ENCODE results near the gene CELSR3. TPM values are rescaled to one million over a fixed set of nuclear protein-coding genes. Genes with fewer than 3 reads are reported as not detected.
A peak's percentile ranks its signal among the peaks of the same experiment; 100 is the strongest.

CELSR3 gene
- total and polyA plus RNA-seq, 4 donors, result 6.0 to 26.1 (median 18.0) TPM

DNA sequence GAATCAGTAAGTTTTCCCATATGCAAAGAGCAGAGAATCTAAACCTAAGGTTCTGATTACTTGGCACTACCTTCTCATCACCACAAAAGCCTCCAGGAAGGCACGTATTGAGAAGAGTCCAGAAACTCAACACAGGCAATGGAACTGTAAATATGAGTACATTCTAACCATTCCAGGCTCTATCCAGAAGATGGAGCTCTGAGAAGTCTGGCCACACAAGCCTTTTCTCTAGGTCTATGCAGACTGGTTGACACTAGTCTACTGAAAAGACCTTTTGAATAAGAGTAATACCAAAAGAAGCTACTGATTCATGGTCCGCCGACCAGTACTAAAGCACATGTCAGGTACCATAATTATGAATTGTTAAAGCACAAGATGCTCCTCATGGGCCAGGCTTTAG is 35.3 kb upstream of the CELSR3 start:
- no CpG with 5 or more reads among the region's 3 CpGs for WGBS (ENCODE audit: insufficient coverage)
- H3K4me3 ChIP-seq (ENCODE audit: low read depth, low read length), result no peak overlapping the region
- no peaks in the 10 kb centered on the region for H3K9me3 ChIP-seq (ENCODE audit: control insufficient read depth, insufficient read depth, low read length)
- H3K27ac ChIP-seq (ENCODE audit: low read depth, low read length), result no peak overlapping the region
- peaks cover 32% of the 10 kb centered on the region for H3K4me1 ChIP-seq (ENCODE audit: control insufficient read depth, insufficient read depth, low read length)
- H3K36me3 ChIP-seq (ENCODE audit: control insufficient read depth, insufficient read depth, low read length), result peaks cover 44% of the 10 kb centered on the region
- no peaks in the 10 kb centered on the region for H3K27me3 ChIP-seq (ENCODE audit: control insufficient read depth, insufficient read depth, low read length)
- no peak for DNase-seq (ENCODE audit: low read depth in 4 of 6, low spot score in 6 of 6)

DNA sequence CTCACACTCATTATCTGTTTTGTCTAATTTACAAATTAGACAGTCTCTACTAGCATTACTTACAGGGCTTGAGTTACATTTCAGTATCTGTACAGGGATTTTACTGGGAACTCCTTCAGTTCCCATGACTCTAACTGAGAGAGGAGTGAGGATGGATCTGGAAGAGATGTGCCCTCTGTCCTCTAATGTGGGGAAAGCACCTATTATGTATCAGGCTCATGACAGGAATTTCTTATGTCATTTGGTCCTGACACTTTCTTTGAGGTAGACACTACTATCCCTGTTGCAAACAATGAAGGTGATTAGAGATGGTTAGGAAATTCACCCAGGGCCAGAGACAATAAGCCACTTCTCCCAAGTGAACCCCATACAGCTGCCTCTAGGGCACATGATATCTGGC is 33.9 kb upstream of the CELSR3 start:
- H3K36me3 ChIP-seq (ENCODE audit: control insufficient read depth, insufficient read depth, low read length), result peaks cover 56% of the 10 kb centered on the region
- no peak for DNase-seq (ENCODE audit: low read depth in 4 of 6, low spot score in 6 of 6)
- no peak overlapping the region for H3K4me3 ChIP-seq (ENCODE audit: low read depth, low read length)
- no peak overlapping the region for H3K27ac ChIP-seq (ENCODE audit: low read depth, low read length)
- no peaks in the 10 kb centered on the region for H3K9me3 ChIP-seq (ENCODE audit: control insufficient read depth, insufficient read depth, low read length)
- peaks cover 32% of the 10 kb centered on the region for H3K4me1 ChIP-seq (ENCODE audit: control insufficient read depth, insufficient read depth, low read length)
- no peaks in the 10 kb centered on the region for H3K27me3 ChIP-seq (ENCODE audit: control insufficient read depth, insufficient read depth, low read length)

- no peak for DNase-seq (ENCODE audit: low read depth in 4 of 6, low spot score in 6 of 6)
- 83% methylated on average over 2 of the region's 5 CpGs for WGBS (ENCODE audit: insufficient coverage)
- Histone ChIP-seq H3K9me3 (ENCODE audit: control insufficient read depth, insufficient read depth, low read length) (no peaks in the 10 kb centered on the region), H3K27ac (ENCODE audit: low read depth, low read length) (no peak overlapping the region), H3K36me3 (ENCODE audit: control insufficient read depth, insufficient read depth, low read length) (peaks cover 56% of the 10 kb centered on the region), H3K4me1 (ENCODE audit: control insufficient read depth, insufficient read depth, low read length) (peaks cover 32% of the 10 kb centered on the region), H3K27me3 (ENCODE audit: control insufficient read depth, insufficient read depth, low read length) (no peaks in the 10 kb centered on the region), H3K4me3 (ENCODE audit: low read depth, low read length) (no peak overlapping the region)
These were observed 33.5 kb upstream of the CELSR3 start for GRCh38 chr3:48696156-48696555.

GRCh38 chr3:48695393-48695753 is 32.7 kb upstream of the CELSR3 start:
- H3K4me3 ChIP-seq (ENCODE audit: low read depth, low read length), result no peak overlapping the region
- H3K36me3 ChIP-seq (ENCODE audit: control insufficient read depth, insufficient read depth, low read length), result peaks cover 60% of the 10 kb centered on the region
- DNase-seq (ENCODE audit: low read depth in 4 of 6, low spot score in 6 of 6), result peak in 2 of 6 donors; percentile 43 to 81
- H3K27me3 ChIP-seq (ENCODE audit: control insufficient read depth, insufficient read depth, low read length), result no peaks in the 10 kb centered on the region
- 21% methylated on average over 4 of the region's 9 CpGs for WGBS (ENCODE audit: insufficient coverage)
- peak overlapping the region; percentile 85 for H3K27ac ChIP-seq (ENCODE audit: low read depth, low read length)
- no peaks in the 10 kb centered on the region for H3K9me3 ChIP-seq (ENCODE audit: control insufficient read depth, insufficient read depth, low read length)
- peaks cover 28% of the 10 kb centered on the region for H3K4me1 ChIP-seq (ENCODE audit: control insufficient read depth, insufficient read depth, low read length)

DNA sequence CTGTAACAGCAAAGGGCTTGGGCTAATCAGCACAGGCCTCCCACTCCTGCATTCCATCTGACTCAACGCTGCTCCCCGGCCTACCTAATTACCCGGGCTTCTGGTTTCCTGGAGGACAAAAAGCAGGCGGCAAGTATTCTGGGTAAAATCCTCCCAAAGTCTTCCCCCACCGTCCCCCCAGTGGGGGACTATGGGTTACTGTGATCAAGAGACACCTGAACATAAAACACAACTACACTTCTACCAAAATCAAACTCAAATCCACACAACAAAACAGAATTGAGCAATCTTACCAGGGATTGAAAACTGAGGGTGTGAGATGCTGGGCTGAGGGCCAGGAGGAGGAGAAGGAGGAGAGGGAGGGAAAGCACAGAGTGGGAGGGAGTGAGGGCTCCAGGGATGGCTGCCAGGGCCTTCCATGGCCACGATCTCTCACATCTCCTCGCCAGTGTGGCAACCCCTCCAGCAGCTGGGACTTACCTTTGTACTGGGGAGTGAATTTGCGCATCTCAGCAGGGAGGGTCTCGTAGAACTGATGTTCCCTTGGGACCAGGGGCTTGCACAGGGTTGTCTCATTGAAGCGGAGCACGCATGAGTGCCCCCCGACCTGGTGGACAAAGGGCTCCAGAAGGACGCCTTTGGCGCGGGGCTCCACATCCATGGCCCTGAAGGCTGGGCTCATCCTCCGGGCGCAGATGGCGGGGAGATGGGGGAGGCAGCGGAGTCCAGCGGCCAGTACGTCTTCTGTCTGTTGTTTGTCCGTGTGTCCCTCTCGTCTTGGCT is 32.1 kb upstream of the CELSR3 start:
- peak in 4 of 6 donors; percentile 48 to 91 (median 62) for DNase-seq (ENCODE audit: low read depth in 4 of 6, low spot score in 6 of 6)
- peak overlapping the region; percentile 85 for H3K27ac ChIP-seq (ENCODE audit: low read depth, low read length)
- peaks cover 65% of the 10 kb centered on the region for H3K36me3 ChIP-seq (ENCODE audit: control insufficient read depth, insufficient read depth, low read length)
- no peak overlapping the region for H3K4me3 ChIP-seq (ENCODE audit: low read depth, low read length)
- no peaks in the 10 kb centered on the region for H3K9me3 ChIP-seq (ENCODE audit: control insufficient read depth, insufficient read depth, low read length)
- peaks cover 28% of the 10 kb centered on the region for H3K4me1 ChIP-seq (ENCODE audit: control insufficient read depth, insufficient read depth, low read length)
- H3K27me3 ChIP-seq (ENCODE audit: control insufficient read depth, insufficient read depth, low read length), result no peaks in the 10 kb centered on the region
- WGBS (ENCODE audit: insufficient coverage), result 20% methylated on average over 16 of the region's 23 CpGs

DNA sequence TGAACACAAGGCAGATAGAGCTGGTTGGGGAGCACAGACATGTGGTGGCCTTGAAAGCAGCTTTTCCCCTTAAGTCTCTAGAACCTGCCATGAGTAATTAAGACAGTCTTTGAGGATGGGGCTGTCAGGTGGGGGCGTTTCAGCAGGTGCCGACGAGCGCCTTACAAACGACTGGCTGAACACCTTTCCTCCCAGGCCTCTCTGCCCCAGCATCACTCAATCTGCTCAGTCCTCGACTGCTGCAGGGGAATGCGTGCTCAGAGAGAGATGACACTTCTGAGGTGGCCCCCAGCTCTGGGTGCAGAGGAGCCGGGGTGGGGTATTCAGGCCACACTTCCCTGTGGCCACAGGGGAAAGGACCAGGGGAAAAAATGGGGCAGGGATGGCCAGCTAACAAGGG is 31.1 kb upstream of the CELSR3 start:
- no peak for DNase-seq (ENCODE audit: low read depth in 4 of 6, low spot score in 6 of 6)
- no peaks in the 10 kb centered on the region for H3K9me3 ChIP-seq (ENCODE audit: control insufficient read depth, insufficient read depth, low read length)
- no peaks in the 10 kb centered on the region for H3K27me3 ChIP-seq (ENCODE audit: control insufficient read depth, insufficient read depth, low read length)
- peaks cover 71% of the 10 kb centered on the region for H3K36me3 ChIP-seq (ENCODE audit: control insufficient read depth, insufficient read depth, low read length)
- peak overlapping the region; percentile 37 for H3K27ac ChIP-seq (ENCODE audit: low read depth, low read length)
- peaks cover 28% of the 10 kb centered on the region for H3K4me1 ChIP-seq (ENCODE audit: control insufficient read depth, insufficient read depth, low read length)
- 41% methylated on average over 2 of the region's 8 CpGs for WGBS (ENCODE audit: insufficient coverage)
- H3K4me3 ChIP-seq (ENCODE audit: low read depth, low read length), result no peak overlapping the region

GRCh38 chr3:48692551-48692950 is 29.9 kb upstream of the CELSR3 start:
- no peak for DNase-seq (ENCODE audit: low read depth in 4 of 6, low spot score in 6 of 6)
- H3K36me3 ChIP-seq (ENCODE audit: control insufficient read depth, insufficient read depth, low read length), result peaks cover 76% of the 10 kb centered on the region
- no peaks in the 10 kb centered on the region for H3K9me3 ChIP-seq (ENCODE audit: control insufficient read depth, insufficient read depth, low read length)
- H3K4me3 ChIP-seq (ENCODE audit: low read depth, low read length), result no peak overlapping the region
- H3K4me1 ChIP-seq (ENCODE audit: control insufficient read depth, insufficient read depth, low read length), result peaks cover 28% of the 10 kb centered on the region
- H3K27me3 ChIP-seq (ENCODE audit: control insufficient read depth, insufficient read depth, low read length), result no peaks in the 10 kb centered on the region
- H3K27ac ChIP-seq (ENCODE audit: low read depth, low read length), result no peak overlapping the region

GRCh38 chr3:48690846-48691458 is 28.3 kb upstream of the CELSR3 start:
- peaks cover 84% of the 10 kb centered on the region for H3K36me3 ChIP-seq (ENCODE audit: control insufficient read depth, insufficient read depth, low read length)

GRCh38 chr3:48689384-48689783 is 26.7 kb upstream of the CELSR3 start:
- no peak for DNase-seq (ENCODE audit: low read depth in 4 of 6, low spot score in 6 of 6)
- Histone ChIP-seq H3K9me3 (ENCODE audit: control insufficient read depth, insufficient read depth, low read length) (no peaks in the 10 kb centered on the region), H3K27me3 (ENCODE audit: control insufficient read depth, insufficient read depth, low read length) (no peaks in the 10 kb centered on the region), H3K4me1 (ENCODE audit: control insufficient read depth, insufficient read depth, low read length) (peaks cover 23% of the 10 kb centered on the region), H3K36me3 (ENCODE audit: control insufficient read depth, insufficient read depth, low read length) (peaks cover 76% of the 10 kb centered on the region), H3K4me3 (ENCODE audit: low read depth, low read length) (no peak overlapping the region), H3K27ac (ENCODE audit: low read depth, low read length) (no peak overlapping the region)
- WGBS (ENCODE audit: insufficient coverage), result 100% methylated on average over 2 of the region's 5 CpGs

More at GRCh38 chr3:48690846-48691458, 28.3 kb upstream of the CELSR3 start:
- no peak for DNase-seq (ENCODE audit: low read depth in 4 of 6, low spot score in 6 of 6)
- H3K4me1 ChIP-seq (ENCODE audit: control insufficient read depth, insufficient read depth, low read length), result peaks cover 26% of the 10 kb centered on the region
- no peaks in the 10 kb centered on the region for H3K9me3 ChIP-seq (ENCODE audit: control insufficient read depth, insufficient read depth, low read length)
- H3K4me3 ChIP-seq (ENCODE audit: low read depth, low read length), result no peak overlapping the region
- no CpG with 5 or more reads among the region's 2 CpGs for WGBS (ENCODE audit: insufficient coverage)
- H3K27ac ChIP-seq (ENCODE audit: low read depth, low read length), result no peak overlapping the region
- H3K27me3 ChIP-seq (ENCODE audit: control insufficient read depth, insufficient read depth, low read length), result no peaks in the 10 kb centered on the region

- H3K27ac ChIP-seq (ENCODE audit: low read depth, low read length), result no peak overlapping the region
- WGBS (ENCODE audit: insufficient coverage), result 91% methylated on average over 3 of the region's 3 CpGs
- no peaks in the 10 kb centered on the region for H3K27me3 ChIP-seq (ENCODE audit: control insufficient read depth, insufficient read depth, low read length)
- H3K36me3 ChIP-seq (ENCODE audit: control insufficient read depth, insufficient read depth, low read length), result peaks cover 71% of the 10 kb centered on the region
- H3K4me1 ChIP-seq (ENCODE audit: control insufficient read depth, insufficient read depth, low read length), result peaks cover 24% of the 10 kb centered on the region
- DNase-seq (ENCODE audit: low read depth in 4 of 6, low spot score in 6 of 6), result no peak
- H3K9me3 ChIP-seq (ENCODE audit: control insufficient read depth, insufficient read depth, low read length), result no peaks in the 10 kb centered on the region
- no peak overlapping the region for H3K4me3 ChIP-seq (ENCODE audit: low read depth, low read length)
These were observed 26.0 kb upstream of the CELSR3 start for GRCh38 chr3:48688737-48689075.

Data from spinal cord (tissue), 10 donors.